ENCODE results near the gene CHST6.
"Not testable (repeated sequence)": the region's sequence is repeated elsewhere in the genome, so short reads cannot be mapped to it uniquely, and the experiment has no call there.

CHST6 gene

GRCh38 chr16:75502916-75503605 is 7.8 kb upstream of the CHST6 start:
- ATAC-seq = no peak

DNA sequence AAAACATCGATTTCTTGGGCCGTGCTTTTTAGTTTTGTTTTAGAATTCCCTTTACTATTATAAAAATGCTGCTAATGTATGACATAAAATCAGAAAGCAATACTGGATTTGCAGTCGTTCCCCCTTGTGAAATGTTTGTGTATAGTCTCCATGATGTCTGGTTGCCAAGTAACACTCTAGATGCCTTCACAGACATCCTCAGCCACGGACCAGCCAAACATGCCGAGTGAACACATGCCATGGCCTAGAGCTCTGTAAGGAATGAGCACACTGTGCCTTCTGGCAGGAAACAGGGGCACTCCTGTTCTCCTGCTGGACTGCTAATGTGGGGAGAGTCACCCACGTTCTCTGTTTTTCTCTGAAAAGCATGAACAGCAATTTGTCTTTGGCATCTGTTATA is 6.6 kb upstream of the CHST6 start:
- ATAC-seq = not testable (repeated sequence)

DNA sequence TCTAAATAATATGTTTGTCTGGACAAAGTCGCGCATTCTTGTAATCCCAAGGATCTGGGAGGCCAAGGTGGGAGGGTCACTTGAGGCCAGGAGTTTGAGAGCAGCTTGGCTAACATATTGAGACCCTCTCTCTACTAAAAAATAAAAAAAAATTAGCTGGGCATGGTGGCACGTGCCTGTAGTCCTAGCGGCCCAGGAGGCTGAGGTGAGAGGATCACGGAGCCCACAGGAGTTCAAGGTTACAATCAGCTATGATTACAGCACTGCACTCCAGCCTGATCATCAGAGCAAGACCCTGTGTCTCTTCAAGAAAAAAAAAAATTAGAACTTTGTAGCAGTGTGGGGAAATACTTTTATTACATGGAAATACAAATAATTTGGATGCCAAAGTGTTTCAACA is 6.1 kb upstream of the CHST6 start:
- ATAC-seq = no peak

GRCh38 chr16:75498605-75499322 is 3.5 kb upstream of the CHST6 start:
- ATAC-seq = not testable (repeated sequence)

- no peak for ATAC-seq
These were observed 2.3 kb upstream of the CHST6 start for GRCh38 chr16:75497558-75497957.

DNA sequence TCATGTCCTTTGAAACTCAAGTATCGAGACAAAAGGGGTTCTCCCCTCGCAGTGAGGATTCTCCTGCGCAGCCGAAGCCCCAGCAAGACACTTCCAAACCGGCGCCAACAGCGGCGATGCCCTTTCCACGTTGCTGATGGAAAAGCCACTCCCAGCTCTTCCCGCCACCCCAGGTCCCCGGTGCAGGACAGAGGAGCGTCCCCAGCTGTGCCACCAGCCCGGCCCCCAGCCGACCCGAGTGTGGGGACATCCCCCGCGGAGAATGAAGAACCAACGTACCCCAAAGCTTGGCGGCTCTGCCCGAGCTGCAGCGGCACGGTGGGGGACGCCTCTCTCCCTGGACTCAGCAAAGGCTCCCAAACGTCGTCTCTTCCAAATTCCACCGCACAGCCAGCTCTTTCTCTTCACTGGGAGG is 573 bp downstream of the CHST6 start:
- ATAC-seq = no peak

GRCh38 chr16:75494184-75494583 is 1.1 kb downstream of the CHST6 start:
- no peak for ATAC-seq

DNA sequence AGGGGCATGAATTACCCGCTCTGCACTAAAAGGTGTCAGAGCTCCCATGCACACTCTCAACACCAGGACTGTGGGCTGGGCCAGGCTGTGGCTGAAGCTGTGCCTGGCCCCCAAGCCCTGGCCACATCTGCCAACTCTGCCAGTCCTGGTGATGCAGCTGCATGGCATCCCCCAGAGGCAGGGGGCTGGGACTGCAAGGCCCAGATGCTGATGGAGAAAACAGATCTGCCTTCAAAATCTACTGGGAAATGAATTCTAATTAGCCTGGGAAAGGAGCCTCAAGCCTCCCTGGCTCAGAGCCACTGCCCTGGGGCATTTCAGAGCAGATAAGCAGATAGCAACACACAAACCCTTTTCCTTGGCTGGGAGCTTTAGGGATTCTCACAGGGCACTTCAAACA is 3.4 kb downstream of the CHST6 start:
- ATAC-seq = no peak

DNA sequence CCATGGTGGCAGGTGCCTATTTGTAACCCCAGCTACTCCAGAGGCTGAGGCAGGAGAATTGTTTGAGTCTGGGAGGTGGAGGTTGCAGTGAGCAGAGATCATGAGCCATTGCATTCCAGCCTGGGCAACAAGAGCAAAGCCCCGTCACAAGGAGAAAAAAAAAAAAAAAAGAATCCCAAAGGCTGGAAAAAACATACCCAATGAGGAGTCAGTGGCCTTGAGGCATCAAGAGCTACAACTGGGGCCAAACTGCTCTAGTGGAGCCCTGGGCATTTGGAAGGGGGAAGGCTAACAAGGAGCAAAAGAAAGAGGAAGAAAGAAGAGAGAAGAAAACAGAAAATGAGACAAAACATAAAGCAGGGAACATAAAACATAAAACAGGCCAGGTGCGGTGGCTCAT is 6.9 kb downstream of the CHST6 start:
- ATAC-seq = no peak

GRCh38 chr16:75486676-75487313 is 8.4 kb downstream of the CHST6 start:
- peak in 1 of 2 donors; percentile 17 for ATAC-seq

GRCh38 chr16:75486014-75486675 is 9.1 kb downstream of the CHST6 start:
- ATAC-seq = no peak

- no peak for ATAC-seq
These were observed 9.8 kb downstream of the CHST6 start for GRCh38 chr16:75485230-75486013.

- no peak for ATAC-seq
These were observed 12.0 kb downstream of the CHST6 start for GRCh38 chr16:75483222-75483621.

DNA sequence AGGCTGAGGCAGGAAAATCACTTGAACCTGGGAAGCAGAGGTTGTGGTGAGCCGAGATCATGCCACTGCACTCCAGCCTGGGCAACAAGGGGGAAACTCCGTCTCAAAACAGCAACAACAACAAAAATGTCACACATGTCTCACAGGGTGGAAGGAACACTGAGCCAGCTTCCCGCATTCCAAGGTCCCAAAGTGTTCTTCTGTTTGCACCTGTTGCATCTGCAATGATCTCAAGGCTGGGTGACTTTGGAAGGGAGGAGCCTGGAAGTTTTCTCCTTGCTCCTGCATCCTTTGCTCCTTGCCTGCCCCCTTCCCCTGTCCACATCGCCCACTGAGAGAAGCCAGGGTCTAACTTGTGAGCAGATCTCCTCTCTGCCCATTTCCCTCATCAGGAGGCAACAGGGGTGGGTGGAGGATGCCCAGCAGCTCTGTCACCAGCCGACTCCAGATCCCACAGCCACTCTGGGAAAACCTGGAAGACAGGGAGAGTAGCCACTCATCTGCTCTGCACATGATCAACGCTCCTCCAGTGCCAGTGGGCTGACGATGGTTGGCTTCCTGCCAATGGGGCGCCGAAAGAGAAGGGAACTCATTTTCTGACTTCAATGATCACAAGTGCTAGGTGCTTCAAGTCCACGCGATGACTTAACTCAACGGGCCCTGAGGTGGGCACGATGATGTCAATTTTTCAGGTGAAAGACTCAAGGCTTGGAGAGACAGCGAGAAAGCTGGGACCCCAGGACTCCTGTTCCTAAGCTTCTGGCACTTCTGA is 12.6 kb downstream of the CHST6 start:
- ATAC-seq = no peak

GRCh38 chr16:75481475-75481874 is 13.8 kb downstream of the CHST6 start:
- ATAC-seq = no peak

GRCh38 chr16:75479421-75479990 is 15.7 kb downstream of the CHST6 start:
- ATAC-seq = no peak

DNA sequence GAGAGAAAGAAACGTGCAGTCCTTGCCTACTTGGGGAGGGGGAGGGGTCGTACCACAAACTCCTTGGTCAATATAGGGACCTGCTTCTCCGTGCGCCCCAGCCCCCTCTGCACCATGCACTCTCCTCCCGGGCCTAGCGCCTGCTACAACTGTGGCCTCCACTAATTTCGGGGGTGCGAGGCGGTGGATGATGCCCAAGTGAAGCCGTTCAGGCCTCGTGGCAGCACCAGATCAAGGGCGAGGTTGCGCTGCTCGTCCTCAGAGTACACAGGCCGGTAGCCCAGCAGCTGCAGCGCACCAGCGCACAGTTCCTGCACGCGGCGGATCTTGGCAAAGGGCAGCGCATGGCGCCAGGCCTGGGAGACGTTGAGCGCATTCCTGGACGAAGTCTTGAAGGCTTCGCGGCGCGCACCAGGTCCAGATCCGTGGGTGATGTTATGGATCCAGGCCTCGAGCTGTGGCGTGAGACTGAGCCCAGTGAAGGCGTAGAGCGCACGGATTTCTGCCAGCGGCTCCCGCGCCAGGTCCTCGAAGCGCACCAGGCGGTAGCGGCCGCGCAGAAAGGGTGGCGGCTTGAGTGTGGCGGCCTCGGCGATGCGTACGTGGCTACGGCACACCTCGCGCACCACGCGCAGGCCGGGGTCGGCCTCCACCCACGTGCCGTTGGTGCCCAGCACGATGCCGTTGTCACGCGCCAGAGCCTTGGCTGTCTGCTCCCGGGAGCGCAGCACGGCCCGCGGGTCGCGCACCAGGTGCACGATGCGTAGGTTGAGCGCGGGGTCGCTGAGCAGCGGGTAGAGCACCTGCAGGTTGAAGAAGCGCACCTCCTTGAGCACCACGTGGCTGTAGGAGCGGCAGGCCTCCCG is 16.5 kb downstream of the CHST6 start:
- ATAC-seq = no peak

DNA sequence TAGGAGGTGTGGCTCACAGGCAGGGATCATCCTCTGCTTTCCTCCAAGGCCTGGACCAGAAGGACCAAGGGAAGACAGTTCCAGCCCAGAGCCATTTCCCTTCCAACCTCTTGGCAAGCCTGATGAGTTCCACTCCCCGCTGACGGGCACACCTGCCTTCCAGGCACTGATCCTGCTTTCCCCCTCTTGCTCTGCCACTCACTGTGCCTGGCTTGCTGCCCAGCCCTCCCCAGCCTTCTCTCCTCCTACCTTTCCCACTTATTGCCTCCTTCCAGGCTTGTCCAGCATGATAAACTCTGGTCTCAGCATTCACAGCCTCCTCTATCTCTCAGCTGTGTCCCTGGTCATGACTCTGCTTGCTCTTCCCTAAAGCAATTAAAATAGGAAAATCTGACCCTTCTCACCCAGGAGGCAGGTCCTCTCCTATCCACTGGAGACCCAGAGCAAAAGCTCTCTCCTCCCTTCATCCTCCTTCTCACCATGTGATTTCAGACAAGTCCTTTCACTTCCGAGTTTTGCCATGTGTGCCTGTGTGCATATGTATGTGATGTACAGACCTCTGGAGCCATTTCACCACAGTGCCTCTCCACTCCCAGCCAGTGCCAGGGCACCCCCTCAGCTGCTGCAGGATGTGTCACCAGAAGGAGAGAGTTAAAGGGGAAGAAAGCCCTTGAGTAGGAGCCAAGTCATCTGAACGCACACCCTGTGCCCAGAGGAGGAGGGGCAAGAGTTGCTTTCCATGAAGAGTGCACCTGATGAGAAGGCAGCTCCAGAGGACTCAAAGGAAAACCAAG is 17.4 kb downstream of the CHST6 start:
- ATAC-seq = no peak

DNA sequence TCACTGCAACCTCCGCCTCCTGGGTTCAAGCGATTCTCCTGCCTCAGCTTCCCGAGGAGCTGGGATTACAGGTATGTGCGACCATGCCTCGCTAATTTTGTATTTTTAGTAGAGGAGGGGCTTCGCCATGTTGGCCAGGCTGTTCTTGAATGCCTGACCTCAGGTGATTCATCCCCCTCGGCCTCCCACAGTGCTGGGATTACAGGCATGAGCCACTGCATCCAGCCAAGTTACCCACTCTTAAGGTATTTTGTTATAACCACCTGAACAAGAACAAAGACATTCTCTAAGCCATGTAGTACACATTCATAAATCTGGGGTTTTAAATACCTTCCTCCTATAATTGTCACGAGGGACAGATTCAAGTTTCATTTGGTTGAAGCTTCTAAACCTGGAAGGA is 18.4 kb downstream of the CHST6 start:
- ATAC-seq = no peak

DNA sequence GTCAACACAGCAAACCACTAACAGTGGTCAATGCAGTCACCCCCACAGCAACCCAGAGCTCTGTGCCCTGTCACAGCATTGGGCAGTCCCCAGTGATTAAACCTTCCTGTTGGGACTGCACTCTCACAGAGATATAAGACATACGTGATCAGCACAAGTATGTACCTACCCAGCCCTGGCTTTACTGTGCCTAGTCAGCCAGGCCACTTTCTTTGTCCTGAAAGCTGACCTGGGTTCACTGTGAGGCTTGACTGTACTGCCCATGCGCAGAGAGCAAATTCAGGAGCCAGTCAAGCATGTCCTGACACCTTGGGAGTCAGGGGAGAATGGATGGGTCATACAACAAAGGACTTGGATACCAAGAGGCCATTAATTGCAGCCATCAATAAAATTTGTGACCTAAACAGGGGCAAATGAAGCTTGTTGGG is 19.8 kb downstream of the CHST6 start:
- no peak for ATAC-seq

Measured in activated CD4-positive, CD25-positive, alpha-beta regulatory T cell treated with anti-CD3 and anti-CD28 coated beads, Interleukin-2, amount 50 U/mL, for 24 hours (primary cell).